Testis (tissue), 3 donors: ENCODE data around the gene ATP2A2. TPM values are rescaled to one million over a fixed set of nuclear protein-coding genes. Genes with fewer than 3 reads are reported as not detected.

Experiments used
- DNase-seq: peaks from one replicate; pipeline ENCODE4 v3.0.0-alpha.2; 2019
- H3K27ac ChIP-seq, 2 donors: fragments of 200-600 bp; sonication (generic); one replicate each; pipeline ENCODE4 v1.5.1; 2019
- H3K27me3 ChIP-seq: fragments of 200-600 bp; sonication (generic); one replicate; pipeline ENCODE4 v1.5.1; 2019
- H3K36me3 ChIP-seq: fragments of 200-600 bp; sonication (generic); one replicate; pipeline ENCODE4 v1.5.1; 2017; ENCODE audit warnings: low read depth; ENCODE audit errors: missing control alignments
- H3K4me1 ChIP-seq: fragments of 200-600 bp; sonication (generic); one replicate; pipeline ENCODE4 v1.5.1; 2019
- H3K4me3 ChIP-seq, 2 donors: fragments of 200-600 bp; sonication (generic); one replicate each; pipeline ENCODE4 v1.5.1; 2017 to 2019
- H3K9me3 ChIP-seq: fragments of 200-600 bp; sonication (generic); one replicate; pipeline ENCODE4 v1.5.1; 2017
- POLR2A ChIP-seq: fragments of 450-650 bp; IDR thresholded peaks from one replicate; pipeline ENCODE4 v1.6.1; 2017; ENCODE audit warnings: antibody characterized with exemption, mild to moderate bottlenecking, moderate library complexity
- WGBS, 2 donors: methylation state at CpG; one replicate each; pipeline ENCODE4 v1.1.5; 2018; 5-methylcytosine and 5-hydroxymethylcytosine counted together
- intact Hi-C: fragments of 100-400 bp; cut with DNase I; formaldehyde crosslinking; loops from one replicate; pipeline ENCODE4 v1.15.1; 2023; ENCODE audit warnings: low total_unique reads
- polyA plus RNA-seq: library from polyadenylated mRNA; stranded (reverse); fragments of 350-450 nt; fragmentation: Illumina TruSeq; extraction: RNeasy Lipid Tissue Mini Kit (QIAGEN cat#74804); gene quantifications from one replicate; pipeline ENCODE4 v1.2.3, GENCODE V29; 2014; ENCODE audit warnings: low read depth, low replicate concordance; ENCODE audit not compliant: insufficient read depth
- total RNA-seq, 2 donors: library from RNA; depleted of rRNA; stranded (reverse); fragments of >200 nt; gene quantifications; one replicate each; pipeline ENCODE4 v1.2.3, GENCODE V29; 2016
- TF ChIP-seq, protein P1 (sequence below), 3 experiments: fragments of 450-650 bp in 2 of 3; fragments of 200-600 bp in 1 of 3; sonication (generic) in 1 of 3; IDR thresholded peaks; one replicate each; pipeline ENCODE4 v1.5.1; 2016 to 2019; ENCODE audit warnings: antibody characterized with exemption in 3 of 3, mild to moderate bottlenecking in 2 of 3, moderate library complexity in 1 of 3

The ATP2A2 gene
- total and polyA plus RNA-seq, 3 donors from 2014 or later = 205 to 291 (median 226) TPM

DNA sequence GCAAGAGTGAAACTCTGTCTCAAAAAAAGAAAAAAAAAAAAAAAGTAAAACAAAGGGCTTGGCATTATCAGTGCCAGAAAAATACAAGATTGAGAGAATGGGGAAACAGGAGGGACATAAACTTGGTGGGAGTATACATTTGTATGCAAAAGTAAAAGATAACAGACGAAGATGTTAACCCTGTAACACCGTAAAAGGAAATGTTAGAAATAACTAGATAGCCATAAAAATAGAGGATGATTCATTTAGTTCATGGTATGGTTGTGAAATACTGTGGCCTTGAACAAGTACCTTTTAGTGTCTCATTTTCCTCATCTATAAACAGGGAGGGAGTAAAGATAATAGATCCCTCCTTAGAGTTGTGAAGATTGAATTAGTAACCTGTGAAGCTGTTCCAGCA lies 33.3 kb downstream of the ATP2A2 start:
- Histone ChIP-seq H3K9me3 (no peaks in the 10 kb centered on the region), H3K27ac (peak overlapping the region in 1 of 2 donors; percentile 77), H3K36me3 (no peaks in the 10 kb centered on the region), H3K27me3 (no peaks in the 10 kb centered on the region), H3K4me1 (peaks cover 36% of the 10 kb centered on the region), H3K4me3 (no peak overlapping the region)
- intact Hi-C loops = no loop called here
- no peak for DNase-seq
- WGBS, 2 donors = 47 to 56% methylated on average over 2 of the region's 2 CpGs
- TF ChIP-seq, protein P1, sequence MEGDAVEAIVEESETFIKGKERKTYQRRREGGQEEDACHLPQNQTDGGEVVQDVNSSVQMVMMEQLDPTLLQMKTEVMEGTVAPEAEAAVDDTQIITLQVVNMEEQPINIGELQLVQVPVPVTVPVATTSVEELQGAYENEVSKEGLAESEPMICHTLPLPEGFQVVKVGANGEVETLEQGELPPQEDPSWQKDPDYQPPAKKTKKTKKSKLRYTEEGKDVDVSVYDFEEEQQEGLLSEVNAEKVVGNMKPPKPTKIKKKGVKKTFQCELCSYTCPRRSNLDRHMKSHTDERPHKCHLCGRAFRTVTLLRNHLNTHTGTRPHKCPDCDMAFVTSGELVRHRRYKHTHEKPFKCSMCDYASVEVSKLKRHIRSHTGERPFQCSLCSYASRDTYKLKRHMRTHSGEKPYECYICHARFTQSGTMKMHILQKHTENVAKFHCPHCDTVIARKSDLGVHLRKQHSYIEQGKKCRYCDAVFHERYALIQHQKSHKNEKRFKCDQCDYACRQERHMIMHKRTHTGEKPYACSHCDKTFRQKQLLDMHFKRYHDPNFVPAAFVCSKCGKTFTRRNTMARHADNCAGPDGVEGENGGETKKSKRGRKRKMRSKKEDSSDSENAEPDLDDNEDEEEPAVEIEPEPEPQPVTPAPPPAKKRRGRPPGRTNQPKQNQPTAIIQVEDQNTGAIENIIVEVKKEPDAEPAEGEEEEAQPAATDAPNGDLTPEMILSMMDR (IDR thresholded peaks at IDR 0.05) = no peak
- TF ChIP-seq POLR2A = no peak

DNA sequence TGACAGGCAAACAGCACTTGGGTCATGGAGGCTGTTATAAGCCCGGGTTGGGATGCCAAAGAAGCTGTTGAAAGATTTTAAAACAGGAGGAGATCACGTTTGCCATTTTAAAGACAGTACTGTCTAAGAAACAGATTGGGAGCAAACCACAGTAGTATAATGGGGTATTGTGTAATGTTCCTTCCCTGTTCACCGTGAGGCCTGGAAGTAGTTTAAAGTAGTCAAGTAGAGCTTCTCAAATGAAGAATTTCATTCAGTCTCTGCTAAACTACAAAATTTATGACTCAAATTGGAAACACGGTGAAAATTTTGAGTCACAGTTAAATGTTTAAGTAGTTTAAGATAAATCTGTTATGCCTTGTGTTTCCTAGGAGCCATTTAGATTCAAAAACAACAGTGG lies 35.8 kb downstream of the ATP2A2 start:
- no peaks in the 10 kb centered on the region for H3K9me3 ChIP-seq
- no peak for DNase-seq
- intact Hi-C loops = no loop called here
- 30 to 52% methylated on average over 4 of the region's 4 CpGs for WGBS, 2 donors
- no peaks in the 10 kb centered on the region for H3K36me3 ChIP-seq
- H3K4me3 ChIP-seq = no peak overlapping the region
- H3K27me3 ChIP-seq = no peaks in the 10 kb centered on the region
- TF ChIP-seq POLR2A = no peak
- TF ChIP-seq, protein P1 (IDR thresholded peaks at IDR 0.05) = no peak
- peak overlapping the region; percentile 10 to 38 for H3K27ac ChIP-seq
- H3K4me1 ChIP-seq = peaks cover 34% of the 10 kb centered on the region

DNA sequence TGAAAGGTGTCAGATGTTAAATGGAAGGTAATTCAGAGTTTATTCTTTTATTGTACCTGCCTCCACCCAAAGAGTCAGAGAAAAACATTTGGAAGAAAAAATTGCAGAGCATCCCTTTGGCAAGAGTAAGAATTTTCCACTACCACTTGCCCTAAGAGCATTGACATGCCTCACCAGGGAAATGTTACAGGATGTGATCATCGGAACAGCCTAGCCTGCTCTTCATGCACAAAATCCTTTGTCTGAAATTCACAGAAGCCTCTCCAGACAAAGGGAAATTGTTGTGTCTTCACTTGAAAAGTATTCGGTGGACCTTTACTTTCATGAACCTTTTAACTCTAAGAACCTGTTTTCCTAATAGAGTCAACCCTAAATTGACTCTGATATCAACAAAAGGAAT lies 36.9 kb downstream of the ATP2A2 start:
- peak overlapping the region in 1 of 2 donors; percentile 38 for H3K27ac ChIP-seq

DNA sequence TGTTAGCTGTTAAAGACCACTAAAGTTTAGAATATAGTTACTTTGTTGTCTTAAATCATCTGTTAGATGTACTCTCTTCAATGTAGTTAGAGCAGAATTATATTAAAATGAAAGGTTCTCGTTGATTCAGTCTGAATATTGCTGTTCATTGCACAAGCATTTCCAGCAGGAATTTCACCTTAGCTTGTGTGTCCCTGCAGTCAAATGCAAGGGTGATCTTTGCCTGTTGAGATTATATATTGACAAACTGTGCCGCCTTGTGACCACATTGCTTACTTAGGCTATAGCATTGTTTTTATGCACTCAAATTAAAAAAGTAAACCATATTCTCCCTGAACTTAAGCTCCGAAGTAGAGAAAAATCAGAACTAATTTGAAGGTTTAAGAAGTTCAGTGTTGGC lies 39.5 kb downstream of the ATP2A2 start:
- Histone ChIP-seq H3K9me3 (no peaks in the 10 kb centered on the region), H3K4me3 (no peak overlapping the region), H3K4me1 (peaks cover 22% of the 10 kb centered on the region), H3K27ac (no peak overlapping the region), H3K36me3 (no peaks in the 10 kb centered on the region), H3K27me3 (no peaks in the 10 kb centered on the region)
- intact Hi-C loops = no loop called here
- no peak for TF ChIP-seq POLR2A
- TF ChIP-seq, protein P1 (IDR thresholded peaks at IDR 0.05) = no peak
- DNase-seq = no peak
- 91 to 93% methylated on average over 3 of the region's 3 CpGs for WGBS, 2 donors

More for the DNA sequence above, 36.9 kb downstream of the ATP2A2 start:
- TF ChIP-seq POLR2A = no peak
- TF ChIP-seq, protein P1 (IDR thresholded peaks at IDR 0.05) = no peak
- H3K4me1 ChIP-seq = peaks cover 27% of the 10 kb centered on the region
- WGBS, 2 donors = 17 to 33% methylated on average over 2 of the region's 2 CpGs
- H3K36me3 ChIP-seq = no peaks in the 10 kb centered on the region
- H3K27me3 ChIP-seq = no peaks in the 10 kb centered on the region
- intact Hi-C loops = no loop called here
- H3K4me3 ChIP-seq = no peak overlapping the region
- no peak for DNase-seq
- H3K9me3 ChIP-seq = no peaks in the 10 kb centered on the region

DNA sequence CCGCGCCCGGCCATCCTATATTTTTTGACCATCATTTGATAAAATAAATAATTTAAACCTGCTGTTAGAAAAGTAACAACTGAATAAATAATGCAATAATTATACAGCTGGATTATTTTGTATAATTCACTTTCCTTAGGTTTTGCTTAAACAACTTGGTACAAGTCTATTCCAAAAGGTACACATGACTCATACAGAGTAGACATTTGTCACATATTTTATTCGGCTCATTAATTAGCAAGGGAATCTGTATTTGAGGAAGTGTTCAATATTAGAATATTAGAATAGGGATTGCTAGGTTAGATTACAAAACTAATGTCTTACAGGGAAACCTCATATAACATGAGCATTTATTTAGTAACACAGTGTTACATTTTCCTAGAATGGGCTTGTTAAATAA lies 48.7 kb downstream of the ATP2A2 start:
- 88 to 97% methylated on average over 4 of the region's 4 CpGs for WGBS, 2 donors
- DNase-seq = no peak
- TF ChIP-seq POLR2A = no peak
- TF ChIP-seq, protein P1 (IDR thresholded peaks at IDR 0.05) = no peak
- no peaks in the 10 kb centered on the region for H3K27me3 ChIP-seq
- no peaks in the 10 kb centered on the region for H3K4me1 ChIP-seq
- intact Hi-C loops = no loop called here
- no peaks in the 10 kb centered on the region for H3K9me3 ChIP-seq
- H3K27ac ChIP-seq = no peak overlapping the region
- H3K4me3 ChIP-seq = no peak overlapping the region
- H3K36me3 ChIP-seq = no peaks in the 10 kb centered on the region
